Naive thymus-derived CD4-positive, alpha-beta T cell (primary cell): ENCODE data around the gene ITGA11. TPM values are rescaled to one million over a fixed set of nuclear protein-coding genes. Genes with fewer than 3 reads are reported as not detected.

Experiments
- ATAC-seq: fragments of 150-1000 bp; cut with Tn5 transposase; 2 replicates; pipeline ENCODE4 v1.10.0; 2021; ENCODE audit warnings: mild to moderate bottlenecking, moderate library complexity
- CTCF ChIA-PET: fragments of 350-600 bp; sonication (Branson Sonifier 250); formaldehyde crosslinking; loops from one replicate; lab custom pipeline; 2021; ENCODE audit warnings: antibody characterized with exemption; lab: Charles Lee
- POLR2A ChIA-PET: fragments of 350-600 bp; sonication (Branson Sonifier 250); formaldehyde crosslinking; loops from one replicate; lab custom pipeline; 2021; ENCODE audit warnings: antibody characterized with exemption, inconsistent platforms; lab: Charles Lee
- DNase-seq, 9 donors: peaks; one replicate each; pipeline versions ENCODE4 v3.0.0 to v3.0.0-alpha.2; 2020 to 2022; ENCODE audit warnings: mixed read lengths in 1 of 9
- H3K27ac ChIP-seq: one replicate; pipeline ENCODE4 v1.7.0; 2013; ENCODE audit warnings: mild to moderate bottlenecking, low read depth, low read length, moderate library complexity
- H3K27me3 ChIP-seq, 2 donors: one replicate each; pipeline ENCODE4 v1.7.0; 2013; ENCODE audit warnings: low read length in 2 of 2, mild to moderate bottlenecking in 2 of 2, moderate library complexity in 2 of 2; ENCODE audit not compliant: control insufficient read depth in 2 of 2, insufficient read depth in 2 of 2
- H3K36me3 ChIP-seq, 3 experiments: 1 replicate in 2 of 3; 2 replicates in 1 of 3; pipeline ENCODE4 v1.7.0; 2013; ENCODE audit warnings: low read length in 3 of 3, mild to moderate bottlenecking in 3 of 3, moderate library complexity in 1 of 3; ENCODE audit not compliant: insufficient read depth in 3 of 3, control insufficient read depth in 2 of 3
- H3K4me1 ChIP-seq, 2 donors: one replicate each; pipeline ENCODE4 v1.7.0; 2013; ENCODE audit warnings: low read length in 2 of 2, mild to moderate bottlenecking in 2 of 2, moderate library complexity in 1 of 2; ENCODE audit not compliant: control insufficient read depth in 2 of 2, insufficient read depth in 2 of 2
- H3K4me3 ChIP-seq: 2 replicates; pipeline ENCODE4 v1.7.0; 2013; ENCODE audit warnings: mild to moderate bottlenecking, low read length
- H3K9me3 ChIP-seq, 3 experiments: 1 replicate in 2 of 3; 2 replicates in 1 of 3; pipeline ENCODE4 v1.7.0; 2013; ENCODE audit warnings: low read length in 3 of 3; ENCODE audit not compliant: control insufficient read depth in 2 of 3
- H3K27ac Mint-ChIP-seq, 9 donors: one replicate each; pipeline ENCODE4 v1.8.0; 2020 to 2022; ENCODE audit warnings: mixed read lengths in 9 of 9, mild to moderate bottlenecking in 8 of 9, moderate library complexity in 5 of 9, inconsistent platforms in 2 of 9
- H3K27me3 Mint-ChIP-seq, 5 donors: one replicate each; pipeline ENCODE4 v1.8.0; 2021 to 2022; ENCODE audit warnings: mixed read lengths in 5 of 5, mild to moderate bottlenecking in 1 of 5
- H3K36me3 Mint-ChIP-seq, 5 donors: one replicate each; pipeline ENCODE4 v1.8.0; 2020 to 2022; ENCODE audit warnings: mixed read lengths in 5 of 5, mild to moderate bottlenecking in 3 of 5, inconsistent platforms in 1 of 5
- H3K4me1 Mint-ChIP-seq, 7 donors: one replicate each; pipeline ENCODE4 v1.8.0; 2020 to 2022; ENCODE audit warnings: mixed read lengths in 7 of 7, mild to moderate bottlenecking in 3 of 7, inconsistent platforms in 1 of 7
- H3K4me3 Mint-ChIP-seq, 10 donors: one replicate each; pipeline ENCODE4 v1.8.0; 2020 to 2022; ENCODE audit warnings: mild to moderate bottlenecking in 10 of 10, mixed read lengths in 10 of 10, moderate library complexity in 6 of 10, inconsistent platforms in 2 of 10
- H3K9me3 Mint-ChIP-seq, 11 donors: one replicate each; pipeline ENCODE4 v1.8.0; 2020 to 2022; ENCODE audit warnings: mixed read lengths in 11 of 11, mild to moderate bottlenecking in 4 of 11, inconsistent platforms in 1 of 11, moderate library complexity in 1 of 11
- intact Hi-C, 2 donors: fragments of 100-400 bp; cut with micrococcal nuclease; formaldehyde crosslinking; loops; one replicate each; pipeline ENCODE4 v1.15.1; 2023
- polyA plus RNA-seq, 2 donors: library from polyadenylated mRNA; unstranded; fragments of 300-500 nt; fragmentation: Illumina TruSeq; gene quantifications; one replicate each; pipeline ENCODE4 v1.2.3, GENCODE V29; 2021
- total RNA-seq, 6 experiments: library from RNA in 5 of 6; stranded (reverse) in 5 of 6; gene quantifications; 1 replicate in 5 of 6; 2 replicates in 1 of 6; pipeline ENCODE4 v1.2.3 and lab custom pipeline; 2021 to 2026

Gene ITGA11
- total and polyA plus RNA-seq, 7 experiments from 2014 or later: 0.02 to 1.1 (median 0.08) TPM; not detected in 2

GRCh38 chr15:68258692-68259091 is 173.3 kb downstream of the ITGA11 start:
- no peak overlapping the region for H3K4me3 ChIP-seq
- H3K27me3 Mint-ChIP-seq: peaks cover 0 to 25% (median 8%) of the 10 kb centered on the region in 5 donors
- H3K36me3 Mint-ChIP-seq: no peaks in the 10 kb centered on the region
- CTCF ChIA-PET: no interaction called here
- no peaks in the 10 kb centered on the region for H3K9me3 ChIP-seq
- peak overlapping the region in 6 of 9 donors; percentile 25 to 70 (median 62) for H3K27ac Mint-ChIP-seq
- POLR2A ChIA-PET: interaction anchor here (1.1 to 4.4 kb wide), 5 partner anchors 8 to 111 kb away, joined by 3 to 66 read pairs (median 7); partner anchors contain the start of genes CLN6 and FEM1B
- H3K9me3 Mint-ChIP-seq: no peaks in the 10 kb centered on the region
- peak overlapping the region; percentile 27 for H3K27ac ChIP-seq
- H3K4me1 ChIP-seq: peaks cover 0 to 13% of the 10 kb centered on the region in 2 donors
- DNase-seq: peak in 5 of 9 donors; percentile 23 to 37 (median 35)
- peaks cover 6 to 22% (median 11%) of the 10 kb centered on the region in 7 donors for H3K4me1 Mint-ChIP-seq
- no peaks in the 10 kb centered on the region for H3K36me3 ChIP-seq
- H3K27me3 ChIP-seq: no peaks in the 10 kb centered on the region
- ATAC-seq: peak; percentile 82
- intact Hi-C loops: no loop called here
- peak overlapping the region in 6 of 10 donors; percentile 9 to 37 (median 12) for H3K4me3 Mint-ChIP-seq

GRCh38 chr15:68256675-68257450 is 175.1 kb downstream of the ITGA11 start:
- H3K9me3 Mint-ChIP-seq: no peaks in the 10 kb centered on the region
- ATAC-seq (peak; percentile 83), DNase-seq (peak; percentile 49 to 76 (median 62))
- ChIA-PET POLR2A (interaction anchor here (0.8 to 4.4 kb wide), 4 partner anchors 21 to 50 kb away, joined by 3 to 66 read pairs (median 3); partner anchors contain the start of gene FEM1B), CTCF (interaction anchor here (0.8 to 1.3 kb wide), 3 partner anchors 16 to 50 kb away, joined by 3 to 7 read pairs (median 4); partner anchors contain the start of gene FEM1B)
- no peaks in the 10 kb centered on the region for H3K27me3 ChIP-seq
- H3K36me3 Mint-ChIP-seq: no peaks in the 10 kb centered on the region
- H3K36me3 ChIP-seq: no peaks in the 10 kb centered on the region
- peak overlapping the region in 8 of 9 donors; percentile 18 to 83 (median 57) for H3K27ac Mint-ChIP-seq
- peak overlapping the region; percentile 65 to 84 (median 80) for H3K4me3 Mint-ChIP-seq
- H3K4me1 ChIP-seq: peaks cover 0 to 13% of the 10 kb centered on the region in 2 donors
- peaks cover 6 to 28% (median 11%) of the 10 kb centered on the region in 7 donors for H3K4me1 Mint-ChIP-seq
- H3K27ac ChIP-seq: peak overlapping the region; percentile 55
- intact Hi-C loops: loop anchor here (1.0 kb wide), 4 partner anchors 20 to 126 kb away; partner anchors contain the start of genes FEM1B (in 2 of the 2) and CLN6 (in 1 of the 2)
- peaks cover 0 to 17% (median under 1%) of the 10 kb centered on the region in 5 donors for H3K27me3 Mint-ChIP-seq
- no peaks in the 10 kb centered on the region for H3K9me3 ChIP-seq
- peak overlapping the region; percentile 44 for H3K4me3 ChIP-seq

- Histone ChIP-seq H3K9me3 (no peaks in the 10 kb centered on the region), H3K36me3 (no peaks in the 10 kb centered on the region), H3K27ac (no peak overlapping the region), H3K27me3 (no peaks in the 10 kb centered on the region), H3K4me1 (no peaks in the 10 kb centered on the region), H3K4me3 (no peak overlapping the region)
- CTCF ChIA-PET: interaction anchor here (0.6 to 6.8 kb wide), 27 partner anchors 9 to 1221 kb away, joined by 3 to 75 read pairs (median 3); partner anchors contain the start of gene FEM1B
- intact Hi-C loops: loop anchor here (1.0 to 5.0 kb wide), 7 partner anchors 25 to 623 kb away; no protein-coding TSS in a partner anchor
- ATAC-seq: peak; percentile 72
- POLR2A ChIA-PET: interaction anchor here (0.5 to 2.8 kb wide), 7 partner anchors 25 to 424 kb away, joined by 3 to 22 read pairs (median 3); partner anchors contain the start of gene FEM1B
- DNase-seq: peak in 7 of 9 donors; percentile 42 to 64 (median 56)
- H3K27me3 Mint-ChIP-seq: peaks cover 0 to 33% (median 0%) of the 10 kb centered on the region in 5 donors
- H3K36me3 Mint-ChIP-seq: no peaks in the 10 kb centered on the region
- H3K4me3 Mint-ChIP-seq: no peak overlapping the region
- H3K27ac Mint-ChIP-seq: no peak overlapping the region
- H3K4me1 Mint-ChIP-seq: peaks cover 0 to 14% (median 4%) of the 10 kb centered on the region in 7 donors
- H3K9me3 Mint-ChIP-seq: no peaks in the 10 kb centered on the region
These were observed 178.9 kb downstream of the ITGA11 start for GRCh38 chr15:68252925-68253534.

- ATAC-seq (no peak), DNase-seq (no peak)
- peaks cover 0 to 9% (median 3%) of the 10 kb centered on the region in 5 donors for H3K36me3 Mint-ChIP-seq
- no peak overlapping the region for H3K4me3 Mint-ChIP-seq
- ChIA-PET CTCF (interaction anchor here (0.7 to 2.2 kb wide), 2 partner anchors 54 to 140 kb away, joined by 3 to 8 read pairs; no protein-coding TSS in a partner anchor), POLR2A (interaction anchor here (0.6 to 0.8 kb wide), 3 partner anchors 13 to 1200 kb away, joined by 3 to 4 read pairs (median 3); partner anchors contain the start of gene FEM1B)
- H3K4me3 ChIP-seq: no peak overlapping the region
- H3K9me3 Mint-ChIP-seq: peaks cover 0 to 11% (median 7%) of the 10 kb centered on the region in 11 donors
- H3K27ac Mint-ChIP-seq: no peak overlapping the region
- peaks cover 0 to 6% (median 0%) of the 10 kb centered on the region in 7 donors for H3K4me1 Mint-ChIP-seq
- H3K27me3 ChIP-seq: no peaks in the 10 kb centered on the region
- H3K27me3 Mint-ChIP-seq: peaks cover 0 to 44% (median 6%) of the 10 kb centered on the region in 5 donors
- H3K4me1 ChIP-seq: no peaks in the 10 kb centered on the region
- H3K36me3 ChIP-seq: no peaks in the 10 kb centered on the region
- peaks cover 0 to 2% (median 0%) of the 10 kb centered on the region in 3 experiments for H3K9me3 ChIP-seq
- intact Hi-C loops: no loop called here
- no peak overlapping the region for H3K27ac ChIP-seq
These were observed 182.8 kb downstream of the ITGA11 start for GRCh38 chr15:68249058-68249713.

Other genes starting within 250 kb of the ITGA11 start
- 10 to 100 TPM in 1 of 5 experiments, 1 to 10 TPM in 4; 2.5 to 14.6 (median 3.9) TPM for gene CALML4, start 226.8 kb downstream of the ITGA11 start, total RNA-seq
- gene CALML4, start 226.8 kb downstream of the ITGA11 start, polyA plus RNA-seq: under 1 TPM; 0.13 to 0.29 TPM
- 10 to 100 TPM; 15.0 to 66.6 (median 19.0) TPM for gene CLN6, start 202.4 kb downstream of the ITGA11 start, total RNA-seq
- gene CLN6, start 202.4 kb downstream of the ITGA11 start, polyA plus RNA-seq: 1 to 10 TPM; 2.8 to 3.9 TPM
- gene FEM1B, start 154.4 kb downstream of the ITGA11 start, total RNA-seq: 10 to 100 TPM; 56.5 to 73.2 (median 62.0) TPM
- 10 to 100 TPM; 12.0 to 12.7 TPM for gene FEM1B, start 154.4 kb downstream of the ITGA11 start, polyA plus RNA-seq
- gene CORO2B, start 146.8 kb upstream of the ITGA11 start, total RNA-seq: under 1 TPM in 1 of 5 experiments, not detected in 4; 0.15 TPM
- gene CORO2B, start 146.8 kb upstream of the ITGA11 start, polyA plus RNA-seq: not detected